K562 (cell line): ENCODE data around the gene PEPD. TPM values are rescaled to one million over a fixed set of nuclear protein-coding genes. Genes with fewer than 3 reads are reported as not detected.

ENCODE experiments used
- CREB1 ChIP-seq, 2 experiments: sonication (generic) in 1 of 2; formaldehyde crosslinking in 1 of 2; IDR thresholded peaks; 2 replicates each; pipeline versions ENCODE4 v1.6.1 to v1.8.0; 2012 to 2022; ENCODE audit warnings: inconsistent platforms in 1 of 2, mild to moderate bottlenecking in 1 of 2, missing genetic modification reagents in 1 of 2, moderate library complexity in 1 of 2
- CTBP1 ChIP-seq: fragments of 450-650 bp; IDR thresholded peaks from 2 replicates; pipeline ENCODE4 v1.6.1; 2016; ENCODE audit warnings: borderline replicate concordance
- CTCFL ChIP-seq: IDR thresholded peaks from 2 replicates; pipeline ENCODE4 v1.6.1; 2011; ENCODE audit warnings: borderline replicate concordance, low read depth, mild to moderate bottlenecking, moderate library complexity, low read length; ENCODE audit not compliant: insufficient read depth, poor library complexity, severe bottlenecking
- ETS1 ChIP-seq: conservative IDR thresholded peaks from 2 replicates; pipeline ENCODE4 v1.6.1; 2011; ENCODE audit warnings: low read depth, mild to moderate bottlenecking, low read length; ENCODE audit not compliant: control insufficient read depth
- FIP1L1 ChIP-seq: fragments of 200-400 bp; formaldehyde crosslinking; IDR thresholded peaks from 2 replicates; pipeline ENCODE4 v1.6.1; 2018; ENCODE audit warnings: mild to moderate bottlenecking, low read depth, low read length; ENCODE audit not compliant: poor library complexity, severe bottlenecking
- GABPB1 ChIP-seq: sonication (generic); formaldehyde crosslinking; IDR thresholded peaks from 2 replicates; pipeline ENCODE4 v1.8.0; 2022; ENCODE audit warnings: mild to moderate bottlenecking, missing genetic modification reagents
- KDM2B ChIP-seq: fragments of 250-450 bp; sonication (Bioruptor Pico); IDR thresholded peaks from 2 replicates; pipeline ENCODE4 v1.8.0; 2021; ENCODE audit warnings: mild to moderate bottlenecking, moderate library complexity
- KDM5B ChIP-seq: fragments of 200-600 bp; sonication (generic); IDR thresholded peaks from 2 replicates; pipeline ENCODE4 v1.6.1; 2012; ENCODE audit warnings: low read depth, mild to moderate bottlenecking, moderate library complexity, low read length, control low read depth, inconsistent platforms; ENCODE audit not compliant: insufficient replicate concordance
- NFIC ChIP-seq: fragments of 450-650 bp; IDR thresholded peaks from 2 replicates; pipeline ENCODE4 v1.6.1; 2017; ENCODE audit warnings: mild to moderate bottlenecking, inconsistent platforms
- NR2C2 ChIP-seq, 2 experiments: fragments of 200-800 bp in 1 of 2; sonication (Bioruptor generic) in 1 of 2; sonication (generic) in 1 of 2; formaldehyde crosslinking in 1 of 2; IDR thresholded peaks; 2 replicates each; pipeline versions ENCODE4 v1.6.1 to v1.8.0; 2016 to 2022; ENCODE audit warnings: mild to moderate bottlenecking in 1 of 2, missing compliant biosample characterization in 1 of 2, missing genetic modification characterization in 1 of 2, missing genetic modification reagents in 1 of 2
- PHF8 ChIP-seq: fragments of 200-600 bp; sonication (generic); IDR thresholded peaks from 2 replicates; pipeline ENCODE4 v1.6.1; 2012; ENCODE audit warnings: mixed run types, mild to moderate bottlenecking, inconsistent platforms, low read length, moderate library complexity, borderline replicate concordance
- RB1 ChIP-seq: fragments of 450-650 bp; IDR thresholded peaks from 2 replicates; pipeline ENCODE4 v1.6.1; 2017; ENCODE audit warnings: low read depth, mild to moderate bottlenecking
- RBBP5 ChIP-seq: fragments of 200-600 bp; sonication (generic); IDR thresholded peaks from 2 replicates; pipeline ENCODE4 v1.6.1; 2012; ENCODE audit warnings: borderline replicate concordance, mild to moderate bottlenecking, low read length, control low read depth, inconsistent platforms; ENCODE audit not compliant: insufficient read depth, poor library complexity, severe bottlenecking
- RCOR1 ChIP-seq, 2 experiments: IDR thresholded peaks; 2 replicates each; pipeline ENCODE4 v1.6.1; 2012; ENCODE audit warnings: low read depth in 2 of 2, low read length in 2 of 2, borderline replicate concordance in 1 of 2, improper control_type of control experiment in 1 of 2
- SAP30 ChIP-seq: fragments of 200-600 bp; sonication (generic); IDR thresholded peaks from 2 replicates; pipeline ENCODE4 v1.6.1; 2012; ENCODE audit warnings: borderline replicate concordance, low read depth, mild to moderate bottlenecking, moderate library complexity, low read length, control low read depth, inconsistent platforms; ENCODE audit not compliant: insufficient read depth, poor library complexity, severe bottlenecking
- SIN3A ChIP-seq, 2 experiments: fragments of 150-350 bp in 1 of 2; IDR thresholded peaks; 2 replicates each; pipeline ENCODE4 v1.6.1; 2011 to 2016; ENCODE audit warnings: borderline replicate concordance in 2 of 2, low read depth in 2 of 2, low read length in 2 of 2, mild to moderate bottlenecking in 2 of 2, moderate library complexity in 2 of 2; ENCODE audit not compliant: control insufficient read depth in 1 of 2
- SIN3B ChIP-seq: fragments of 450-650 bp; IDR thresholded peaks from 2 replicates; pipeline ENCODE4 v1.6.1; 2017; ENCODE audit warnings: low read depth, mild to moderate bottlenecking, moderate library complexity
- SUPT5H ChIP-seq: fragments of 450-650 bp; IDR thresholded peaks from 2 replicates; pipeline ENCODE4 v1.6.1; 2016
- USF2 ChIP-seq: sonication (generic); formaldehyde crosslinking; IDR thresholded peaks from 2 replicates; pipeline ENCODE4 v1.5.0; 2020; ENCODE audit warnings: missing genetic modification reagents
- ZNF274 ChIP-seq: IDR thresholded peaks from 2 replicates; pipeline ENCODE4 v1.6.1; 2011; ENCODE audit warnings: low read depth, mild to moderate bottlenecking, low read length, moderate library complexity, borderline replicate concordance
- polyA plus RNA-seq, 8 experiments: library from polyadenylated mRNA; depleted of rRNA in 4 of 8; stranded (reverse) in 5 of 8; unstranded in 3 of 8; fragments of >200 nt; fragmentation: Nextera tagmentation in 2 of 8; fragmentation: Illumina TruSeq in 1 of 8; extraction: Ambion mirVana in 2 of 8; extraction: Trizol in 1 of 8; gene quantifications; 2 replicates each; pipeline versions ENCODE4 v1.2.1 to v1.2.3, GENCODE V29; 2011 to 2014; ENCODE audit warnings: inconsistent platforms in 1 of 8, missing spikeins in 1 of 8
- total RNA-seq, 7 experiments: library from RNA; depleted of rRNA in 6 of 7; stranded (reverse); fragments of >200 nt in 6 of 7; fragmentation: Illumina TruSeq in 2 of 7; extraction: Trizol in 2 of 7; gene quantifications; 2 replicates each; pipeline versions ENCODE4 v1.2.1 to v1.2.3, GENCODE V29; 2011 to 2021; ENCODE audit warnings: low replicate concordance in 1 of 7

The PEPD gene
- total and polyA plus RNA-seq, 9 of the 15 experiments (the other 6 are each of a cell fraction or from before 2014, with no cell fraction given): 1.3 to 19.2 (median 16.0) TPM

- TF ChIP-seq ETS1 (peak; percentile 94), PHF8 (peak; percentile 81; the same call in 1 of the 2 replicates), ZNF274 (no peak), CTBP1 (peak; percentile 40; the same call in 1 of the 2 replicates), GABPB1 (CRISPR knock-in tag) (peak; percentile 38; the same call in 1 of the 2 replicates), USF2 (CRISPR knock-in tag) (peak; percentile 97), KDM2B (CRISPR knock-in tag) (0 out of 2 replicates have a peak, but pooled peaks have one; percentile 40), KDM5B (peak; percentile 66), NR2C2 (CRISPR knock-in tag; IDR thresholded peaks at IDR 0.05) (no peak), NR2C2 (tag; IDR thresholded peaks at IDR 0.05) (peak; percentile 64; the same call in 1 of the 2 replicates), NFIC (peak; percentile 16; the same call in 1 of the 2 replicates), CTCFL (peak; percentile 6), RCOR1 (IDR thresholded peaks at IDR 0.05; ENCODE audit: borderline replicate concordance in 1 of 2, low read depth in 2 of 2, low read length in 2 of 2) (no peak), FIP1L1 (peak; percentile 62), RB1 (peak; percentile 48; the same call in 1 of the 2 replicates), SIN3B (peak; percentile 100), SAP30 (peak; percentile 96), CREB1 (IDR thresholded peaks at IDR 0.05) (no peak), CREB1 (CRISPR knock-in tag; IDR thresholded peaks at IDR 0.05) (peak; percentile 31; the same call in 1 of the 2 replicates), SUPT5H (peak; percentile 73), RBBP5 (peak; percentile 60), SIN3A (IDR thresholded peaks at IDR 0.05; ENCODE audit: borderline replicate concordance in 2 of 2, control insufficient read depth in 1 of 2, low read depth in 2 of 2, low read length in 2 of 2) (peak; percentile 81 to 99; a peak in 3 of 4 replicates)
Measured at GRCh38 chr19:33521480-33522370, at the start of gene PEPD (continued).
